Measurements from ENCODE around the gene DCLRE1C.
"Not testable (repeated sequence)": the region's sequence is repeated elsewhere in the genome, so short reads cannot be mapped to it uniquely, and the experiment has no call there.

Gene DCLRE1C

DNA sequence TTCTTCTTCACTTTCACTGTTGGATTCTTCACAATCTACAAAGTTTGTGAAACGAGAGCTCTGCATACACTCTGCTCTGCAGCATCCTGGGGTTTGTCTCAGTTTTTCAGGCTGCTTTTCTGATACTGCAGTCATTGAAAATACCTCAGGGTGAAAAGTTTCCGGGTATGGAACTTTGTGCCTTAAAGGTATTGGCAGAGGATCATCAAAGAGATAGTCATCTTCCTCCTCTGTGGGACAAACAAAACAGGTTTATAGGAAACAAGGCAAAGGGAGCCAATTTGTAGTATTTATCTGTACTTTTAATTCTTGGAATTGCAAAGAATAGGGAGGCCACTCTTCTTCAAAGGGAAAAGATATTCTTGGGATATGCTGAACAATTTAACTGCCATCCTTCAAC is 44.8 kb downstream of the DCLRE1C start:
- H3K4me1 ChIP-seq (ENCODE audit: control insufficient read depth in 1 of 2, insufficient read depth in 2 of 2, low read length in 2 of 2): no peaks in the 10 kb centered on the region
- H3K27ac ChIP-seq (ENCODE audit: low read length): no peak overlapping the region
- H3K36me3 ChIP-seq (ENCODE audit: control insufficient read depth in 1 of 2, insufficient read depth in 2 of 2, low read length in 2 of 2): peaks cover 34 to 40% of the 10 kb centered on the region in 2 donors
- no peaks in the 10 kb centered on the region for H3K9me3 ChIP-seq (ENCODE audit: control insufficient read depth in 1 of 2, low read length in 2 of 2)
- no peak overlapping the region for H3K4me3 ChIP-seq (ENCODE audit: low read depth in 1 of 2, low read length in 2 of 2)
- no peaks in the 10 kb centered on the region for H3K27me3 ChIP-seq (ENCODE audit: low read depth, low read length)

DNA sequence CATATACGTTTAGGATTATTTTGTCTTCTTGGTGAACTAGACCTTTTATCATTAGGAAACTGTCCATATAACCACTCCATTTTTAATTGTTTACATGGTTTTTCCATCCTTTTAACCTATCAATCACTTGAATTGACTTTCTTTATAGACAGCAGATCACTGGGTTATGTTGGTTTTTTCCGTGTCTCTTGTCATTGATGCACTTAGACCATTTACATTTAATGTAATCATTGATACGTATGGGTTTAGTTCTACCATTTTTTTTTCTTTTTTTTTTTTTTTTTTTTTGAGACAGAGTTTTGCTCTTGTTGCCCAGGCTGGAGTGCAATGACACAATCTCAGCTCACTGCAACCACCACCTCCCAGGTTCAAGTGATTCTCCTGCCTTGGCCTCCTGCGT is 46.3 kb downstream of the DCLRE1C start:
- not testable (repeated sequence) for H3K4me1 ChIP-seq (ENCODE audit: control insufficient read depth in 1 of 2, insufficient read depth in 2 of 2, low read length in 2 of 2); H3K4me3 ChIP-seq (ENCODE audit: low read depth in 1 of 2, low read length in 2 of 2); H3K27ac ChIP-seq (ENCODE audit: low read length); H3K9me3 ChIP-seq (ENCODE audit: control insufficient read depth in 1 of 2, low read length in 2 of 2); H3K27me3 ChIP-seq (ENCODE audit: low read depth, low read length)
- peaks cover 32 to 34% of the 10 kb centered on the region in 2 donors for H3K36me3 ChIP-seq (ENCODE audit: control insufficient read depth in 1 of 2, insufficient read depth in 2 of 2, low read length in 2 of 2)

- no peak overlapping the region for H3K4me3 ChIP-seq (ENCODE audit: low read depth in 1 of 2, low read length in 2 of 2)
- H3K36me3 ChIP-seq (ENCODE audit: control insufficient read depth in 1 of 2, insufficient read depth in 2 of 2, low read length in 2 of 2): peaks cover 32 to 34% of the 10 kb centered on the region in 2 donors
- no peaks in the 10 kb centered on the region for H3K9me3 ChIP-seq (ENCODE audit: control insufficient read depth in 1 of 2, low read length in 2 of 2)
- H3K27ac ChIP-seq (ENCODE audit: low read length): no peak overlapping the region
- H3K4me1 ChIP-seq (ENCODE audit: control insufficient read depth in 1 of 2, insufficient read depth in 2 of 2, low read length in 2 of 2): no peaks in the 10 kb centered on the region
- no peaks in the 10 kb centered on the region for H3K27me3 ChIP-seq (ENCODE audit: low read depth, low read length)
Measured at GRCh38 chr10:14906765-14907164, 47.1 kb downstream of the DCLRE1C start.

DNA sequence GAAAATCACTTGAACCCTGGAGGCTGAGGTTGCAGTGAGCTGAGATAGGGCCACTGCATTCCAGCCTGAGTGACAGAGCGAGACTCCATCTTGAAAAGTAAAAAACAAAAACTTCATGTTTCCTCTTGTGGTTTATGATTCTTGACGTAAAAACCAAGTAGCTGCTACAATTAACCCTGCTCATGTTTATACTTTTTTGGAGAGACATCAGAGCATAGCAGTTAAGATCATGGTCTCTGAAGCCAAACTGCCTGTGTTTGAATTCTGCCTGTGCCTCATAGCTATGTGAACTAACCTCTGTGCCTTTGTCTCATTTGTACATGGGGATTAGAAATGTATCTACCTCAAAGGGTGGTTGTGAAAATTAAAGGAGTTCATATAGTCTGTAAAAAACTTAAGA is 48.0 kb downstream of the DCLRE1C start:
- Histone ChIP-seq H3K4me3 (ENCODE audit: low read depth in 1 of 2, low read length in 2 of 2) (no peak overlapping the region), H3K9me3 (ENCODE audit: control insufficient read depth in 1 of 2, low read length in 2 of 2) (no peaks in the 10 kb centered on the region), H3K4me1 (ENCODE audit: control insufficient read depth in 1 of 2, insufficient read depth in 2 of 2, low read length in 2 of 2) (no peaks in the 10 kb centered on the region), H3K27me3 (ENCODE audit: low read depth, low read length) (no peaks in the 10 kb centered on the region), H3K36me3 (ENCODE audit: control insufficient read depth in 1 of 2, insufficient read depth in 2 of 2, low read length in 2 of 2) (peaks cover 29 to 31% of the 10 kb centered on the region in 2 donors), H3K27ac (ENCODE audit: low read length) (no peak overlapping the region)

DNA sequence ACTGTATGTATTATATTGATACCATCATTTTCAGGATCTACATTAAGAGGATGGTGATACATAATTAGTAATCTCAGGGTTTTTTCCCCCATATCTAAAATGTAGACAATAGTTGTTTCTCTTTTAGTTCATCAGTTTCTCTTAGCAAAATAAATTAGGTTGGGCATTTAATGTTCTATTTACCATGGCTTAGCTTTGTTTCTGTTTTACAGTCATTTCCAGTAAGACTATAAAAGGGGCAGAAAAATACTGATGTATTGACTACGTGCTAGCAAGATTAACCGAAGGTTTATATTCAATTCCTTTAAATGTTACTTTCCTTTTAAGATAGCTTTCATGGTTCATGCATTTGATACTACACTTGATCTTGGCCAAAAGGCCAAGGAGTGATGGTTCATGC is 49.0 kb downstream of the DCLRE1C start:
- H3K36me3 ChIP-seq (ENCODE audit: control insufficient read depth in 1 of 2, insufficient read depth in 2 of 2, low read length in 2 of 2): peaks cover 19 to 24% of the 10 kb centered on the region in 2 donors

GRCh38 chr10:14904316-14904732 is 49.6 kb downstream of the DCLRE1C start:
- no peaks in the 10 kb centered on the region for H3K27me3 ChIP-seq (ENCODE audit: low read depth, low read length)
- H3K4me1 ChIP-seq (ENCODE audit: control insufficient read depth in 1 of 2, insufficient read depth in 2 of 2, low read length in 2 of 2): no peaks in the 10 kb centered on the region
- H3K36me3 ChIP-seq (ENCODE audit: control insufficient read depth in 1 of 2, insufficient read depth in 2 of 2, low read length in 2 of 2): peaks cover 15 to 24% of the 10 kb centered on the region in 2 donors

More for the DNA sequence above, 49.0 kb downstream of the DCLRE1C start:
- no peak overlapping the region for H3K4me3 ChIP-seq (ENCODE audit: low read depth in 1 of 2, low read length in 2 of 2)
- H3K27ac ChIP-seq (ENCODE audit: low read length): no peak overlapping the region
- H3K9me3 ChIP-seq (ENCODE audit: control insufficient read depth in 1 of 2, low read length in 2 of 2): no peaks in the 10 kb centered on the region
- H3K27me3 ChIP-seq (ENCODE audit: low read depth, low read length): no peaks in the 10 kb centered on the region
- H3K4me1 ChIP-seq (ENCODE audit: control insufficient read depth in 1 of 2, insufficient read depth in 2 of 2, low read length in 2 of 2): no peaks in the 10 kb centered on the region

GRCh38 chr10:14891151-14891550 is 62.7 kb downstream of the DCLRE1C start:
- Histone ChIP-seq H3K27ac (ENCODE audit: low read length) (no peak overlapping the region), H3K9me3 (ENCODE audit: control insufficient read depth in 1 of 2, low read length in 2 of 2) (no peaks in the 10 kb centered on the region), H3K27me3 (ENCODE audit: low read depth, low read length) (no peaks in the 10 kb centered on the region), H3K4me1 (ENCODE audit: control insufficient read depth in 1 of 2, insufficient read depth in 2 of 2, low read length in 2 of 2) (no peaks in the 10 kb centered on the region), H3K4me3 (ENCODE audit: low read depth in 1 of 2, low read length in 2 of 2) (no peak overlapping the region), H3K36me3 (ENCODE audit: control insufficient read depth in 1 of 2, insufficient read depth in 2 of 2, low read length in 2 of 2) (no peaks in the 10 kb centered on the region)

More at GRCh38 chr10:14904316-14904732, 49.6 kb downstream of the DCLRE1C start:
- H3K27ac ChIP-seq (ENCODE audit: low read length): no peak overlapping the region
- no peaks in the 10 kb centered on the region for H3K9me3 ChIP-seq (ENCODE audit: control insufficient read depth in 1 of 2, low read length in 2 of 2)
- no peak overlapping the region for H3K4me3 ChIP-seq (ENCODE audit: low read depth in 1 of 2, low read length in 2 of 2)

DNA sequence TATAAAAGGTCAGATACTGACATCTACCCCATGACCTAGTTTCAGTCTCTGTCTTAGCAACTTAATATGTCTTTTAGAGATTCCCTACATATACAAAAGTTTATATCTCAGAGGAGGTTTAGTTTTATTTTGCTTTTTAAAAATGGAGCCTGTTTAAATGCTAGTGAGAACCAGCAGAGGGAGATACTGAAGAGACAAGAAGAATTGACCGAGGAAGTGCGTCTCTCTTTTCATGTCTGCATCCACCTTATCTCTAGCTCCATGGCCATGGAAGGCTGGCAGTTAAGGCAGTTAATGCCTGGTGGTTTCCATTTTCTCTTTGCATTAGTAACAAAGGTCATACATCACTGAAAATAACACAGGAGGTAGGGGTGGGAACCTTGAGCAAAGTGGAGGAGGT is 64.6 kb downstream of the DCLRE1C start:
- no peaks in the 10 kb centered on the region for H3K27me3 ChIP-seq (ENCODE audit: low read depth, low read length)
- H3K4me3 ChIP-seq (ENCODE audit: low read depth in 1 of 2, low read length in 2 of 2): no peak overlapping the region
- H3K36me3 ChIP-seq (ENCODE audit: control insufficient read depth in 1 of 2, insufficient read depth in 2 of 2, low read length in 2 of 2): no peaks in the 10 kb centered on the region
- H3K9me3 ChIP-seq (ENCODE audit: control insufficient read depth in 1 of 2, low read length in 2 of 2): no peaks in the 10 kb centered on the region
- no peaks in the 10 kb centered on the region for H3K4me1 ChIP-seq (ENCODE audit: control insufficient read depth in 1 of 2, insufficient read depth in 2 of 2, low read length in 2 of 2)
- no peak overlapping the region for H3K27ac ChIP-seq (ENCODE audit: low read length)

- Histone ChIP-seq H3K27me3 (ENCODE audit: low read depth, low read length) (no peaks in the 10 kb centered on the region), H3K4me3 (ENCODE audit: low read depth in 1 of 2, low read length in 2 of 2) (no peak overlapping the region), H3K36me3 (ENCODE audit: control insufficient read depth in 1 of 2, insufficient read depth in 2 of 2, low read length in 2 of 2) (no peaks in the 10 kb centered on the region), H3K27ac (ENCODE audit: low read length) (no peak overlapping the region), H3K4me1 (ENCODE audit: control insufficient read depth in 1 of 2, insufficient read depth in 2 of 2, low read length in 2 of 2) (peaks cover 7 to 12% of the 10 kb centered on the region in 2 donors), H3K9me3 (ENCODE audit: control insufficient read depth in 1 of 2, low read length in 2 of 2) (no peaks in the 10 kb centered on the region)
Measured at GRCh38 chr10:14884082-14884481, 69.8 kb downstream of the DCLRE1C start.

DNA sequence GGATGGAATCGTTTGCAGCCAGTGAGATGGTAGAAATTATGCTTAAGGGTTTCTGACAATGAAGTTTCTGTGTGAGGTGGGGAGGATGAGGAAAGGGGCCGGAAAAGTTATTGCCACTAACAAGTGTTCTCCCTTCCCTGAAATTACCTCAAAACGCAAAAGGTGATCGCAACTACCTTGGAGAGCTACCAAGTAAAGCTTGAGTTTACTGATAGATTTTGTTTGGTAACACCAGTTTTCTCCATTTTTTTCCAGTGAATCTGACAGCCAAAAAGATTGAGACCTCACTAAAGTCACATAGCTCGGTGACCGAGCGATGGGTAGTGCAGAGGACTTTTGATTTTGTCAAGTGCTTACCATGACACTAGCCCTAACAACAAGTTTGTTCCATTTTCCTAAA is 73.7 kb downstream of the DCLRE1C start:
- peak overlapping the region; percentile 74 to 98 for H3K4me3 ChIP-seq (ENCODE audit: low read depth in 1 of 2, low read length in 2 of 2)
- peaks cover 0 to 7% of the 10 kb centered on the region in 2 donors for H3K36me3 ChIP-seq (ENCODE audit: control insufficient read depth in 1 of 2, insufficient read depth in 2 of 2, low read length in 2 of 2)
- no peaks in the 10 kb centered on the region for H3K27me3 ChIP-seq (ENCODE audit: low read depth, low read length)
- H3K4me1 ChIP-seq (ENCODE audit: control insufficient read depth in 1 of 2, insufficient read depth in 2 of 2, low read length in 2 of 2): peaks cover 7 to 22% of the 10 kb centered on the region in 2 donors
- H3K27ac ChIP-seq (ENCODE audit: low read length): no peak overlapping the region
- H3K9me3 ChIP-seq (ENCODE audit: control insufficient read depth in 1 of 2, low read length in 2 of 2): no peaks in the 10 kb centered on the region

- H3K27me3 ChIP-seq (ENCODE audit: low read depth, low read length): no peaks in the 10 kb centered on the region
- peaks cover 7 to 22% of the 10 kb centered on the region in 2 donors for H3K4me1 ChIP-seq (ENCODE audit: control insufficient read depth in 1 of 2, insufficient read depth in 2 of 2, low read length in 2 of 2)
- peak overlapping the region; percentile 32 for H3K27ac ChIP-seq (ENCODE audit: low read length)
- peak overlapping the region; percentile 74 to 98 for H3K4me3 ChIP-seq (ENCODE audit: low read depth in 1 of 2, low read length in 2 of 2)
- no peaks in the 10 kb centered on the region for H3K9me3 ChIP-seq (ENCODE audit: control insufficient read depth in 1 of 2, low read length in 2 of 2)
- peaks cover 0 to 7% of the 10 kb centered on the region in 2 donors for H3K36me3 ChIP-seq (ENCODE audit: control insufficient read depth in 1 of 2, insufficient read depth in 2 of 2, low read length in 2 of 2)
Measured at GRCh38 chr10:14879928-14880193, 74.0 kb downstream of the DCLRE1C start.

DNA sequence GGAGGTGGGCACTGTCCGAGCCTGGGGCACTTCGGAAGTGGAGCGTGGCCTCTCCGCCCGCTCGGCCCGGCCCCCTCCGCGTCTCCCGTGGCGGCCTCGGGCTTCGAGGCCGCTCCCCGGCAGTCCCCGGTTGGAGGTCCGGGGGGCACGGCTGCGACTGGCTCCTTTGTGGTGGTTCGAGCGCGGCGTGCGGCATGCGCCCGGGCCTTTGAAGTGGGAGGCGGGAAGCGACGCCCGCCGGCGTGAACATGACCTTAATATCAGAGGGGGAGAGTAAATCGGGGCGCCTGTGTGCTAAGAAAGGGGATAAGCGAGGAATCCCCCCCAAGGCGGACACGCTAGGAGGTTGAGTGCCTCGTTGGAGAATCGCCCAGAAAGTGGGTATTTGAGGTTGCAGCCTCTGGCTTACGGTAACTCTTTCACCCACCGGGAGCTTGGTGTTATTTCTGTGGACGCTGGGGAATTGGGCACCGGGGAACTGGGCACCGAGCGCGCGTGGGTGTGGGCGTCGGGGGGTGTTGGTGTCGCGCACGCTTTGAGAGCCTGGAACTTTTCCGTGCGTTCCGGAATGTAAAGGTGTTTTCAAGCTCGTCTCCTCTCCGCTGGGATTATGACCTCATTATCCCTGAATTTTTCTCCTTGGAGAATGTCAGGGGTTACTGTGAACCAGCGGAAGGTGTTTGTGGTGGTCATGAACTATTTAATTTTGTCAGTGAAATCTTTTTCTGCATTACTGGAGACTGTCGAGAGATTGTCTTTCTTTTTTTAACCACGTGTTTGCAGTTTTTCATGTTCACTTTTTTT is 74.6 kb downstream of the DCLRE1C start:
- H3K4me3 ChIP-seq (ENCODE audit: low read depth in 1 of 2, low read length in 2 of 2): peak overlapping the region; percentile 74 to 98
- peaks cover 7 to 22% of the 10 kb centered on the region in 2 donors for H3K4me1 ChIP-seq (ENCODE audit: control insufficient read depth in 1 of 2, insufficient read depth in 2 of 2, low read length in 2 of 2)
- no peaks in the 10 kb centered on the region for H3K9me3 ChIP-seq (ENCODE audit: control insufficient read depth in 1 of 2, low read length in 2 of 2)
- peaks cover 0 to 7% of the 10 kb centered on the region in 2 donors for H3K36me3 ChIP-seq (ENCODE audit: control insufficient read depth in 1 of 2, insufficient read depth in 2 of 2, low read length in 2 of 2)
- no peaks in the 10 kb centered on the region for H3K27me3 ChIP-seq (ENCODE audit: low read depth, low read length)
- peak overlapping the region; percentile 32 for H3K27ac ChIP-seq (ENCODE audit: low read length)
